HTR-8/SVneo (cell line): Measurements from ENCODE around the gene FSTL3.
A peak's percentile ranks its signal among the peaks of the same experiment; 100 is the strongest.
"Not testable (repeated sequence)": the region's sequence is repeated elsewhere in the genome, so short reads cannot be mapped to it uniquely, and the experiment has no call there.

ENCODE experiments used
- DNase-seq: peaks from one replicate; pipeline ENCODE4 v3.0.0; 2011; ENCODE audit warnings: low spot score, mixed read lengths; ENCODE audit not compliant: insufficient read length
- FAIRE-seq: peaks from 2 replicates; lab custom pipeline; 2011; peaks lifted over from hg19 to GRCh38; lab: Jason Lieb, UNC

FSTL3 gene

DNA sequence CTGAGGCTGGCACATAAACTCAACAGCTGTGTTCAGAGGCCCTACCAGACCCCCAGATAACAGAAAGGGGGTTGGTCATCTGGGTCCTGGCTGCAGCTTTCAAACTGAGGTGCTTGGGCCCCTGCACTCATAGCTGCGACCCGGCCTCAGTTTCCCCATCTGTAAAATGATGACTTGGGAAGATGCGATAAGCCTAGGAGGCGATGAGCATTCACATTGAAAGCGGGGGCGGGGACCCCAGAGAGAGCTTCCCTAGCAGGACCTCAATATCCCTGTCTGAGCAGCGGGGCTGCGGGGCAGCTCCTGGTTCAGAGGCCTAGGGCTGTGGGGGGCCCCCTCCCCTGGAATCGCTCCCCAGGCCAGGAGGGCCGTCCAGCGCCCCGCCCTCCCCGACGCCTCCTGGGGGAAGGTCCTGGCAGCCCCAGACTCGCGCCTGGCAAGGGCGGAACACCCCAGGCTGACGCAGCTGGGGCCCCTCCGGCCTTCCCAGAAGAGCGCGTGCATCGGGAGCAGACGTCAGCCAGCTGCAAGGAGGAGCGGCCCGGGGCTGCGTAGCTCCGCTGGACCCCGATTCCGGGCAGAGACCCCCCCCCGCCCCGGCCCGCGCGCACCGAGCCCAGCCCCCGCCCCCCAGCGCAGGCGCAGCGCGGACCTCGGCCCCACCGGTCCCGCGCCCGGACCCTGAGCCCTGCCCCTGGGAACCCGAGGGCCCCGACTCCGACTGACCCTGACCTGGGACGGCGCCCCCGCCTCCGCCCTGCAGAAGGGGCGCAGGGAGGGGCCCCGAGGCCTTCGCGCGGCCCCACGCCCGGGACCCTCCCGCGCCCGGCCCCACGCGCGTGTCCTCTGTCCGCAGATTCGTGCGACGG, 3.5 kb downstream of the FSTL3 start:
- DNase-seq, result peak; percentile 65

DNA sequence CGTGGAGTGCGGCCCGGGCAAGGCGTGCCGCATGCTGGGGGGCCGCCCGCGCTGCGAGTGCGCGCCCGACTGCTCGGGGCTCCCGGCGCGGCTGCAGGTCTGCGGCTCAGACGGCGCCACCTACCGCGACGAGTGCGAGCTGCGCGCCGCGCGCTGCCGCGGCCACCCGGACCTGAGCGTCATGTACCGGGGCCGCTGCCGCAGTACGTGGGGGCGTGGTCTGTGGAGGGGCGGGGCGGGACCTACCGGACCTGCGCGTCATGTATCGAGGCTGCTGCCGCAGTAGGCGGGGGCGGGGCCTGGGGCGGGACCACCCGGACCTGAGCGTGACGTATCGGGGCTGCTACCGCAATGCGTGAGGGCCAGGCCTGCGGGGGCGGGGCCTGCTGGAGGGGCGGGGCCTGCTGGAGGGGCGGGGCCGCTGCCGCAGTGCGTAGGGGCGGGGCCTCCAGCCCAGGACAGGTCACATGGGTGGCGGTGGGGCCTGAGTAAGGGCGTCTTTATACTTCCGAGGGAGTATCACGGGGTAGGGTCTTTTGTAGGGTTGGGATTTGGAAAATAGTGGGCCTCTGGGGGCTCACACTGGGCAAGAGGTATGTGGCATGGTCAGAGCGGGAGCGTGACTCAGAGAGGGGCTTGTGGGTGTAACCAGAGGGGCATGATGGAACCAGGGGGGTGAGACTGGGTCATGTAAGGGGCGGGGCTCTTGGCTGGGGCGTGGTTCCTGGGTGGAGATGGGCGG, 4.3 kb downstream of the FSTL3 start:
- FAIRE-seq (peak; percentile 99), DNase-seq (peak; percentile 92)

More for the DNA sequence above, 3.5 kb downstream of the FSTL3 start:
- FAIRE-seq, result no peak

DNA sequence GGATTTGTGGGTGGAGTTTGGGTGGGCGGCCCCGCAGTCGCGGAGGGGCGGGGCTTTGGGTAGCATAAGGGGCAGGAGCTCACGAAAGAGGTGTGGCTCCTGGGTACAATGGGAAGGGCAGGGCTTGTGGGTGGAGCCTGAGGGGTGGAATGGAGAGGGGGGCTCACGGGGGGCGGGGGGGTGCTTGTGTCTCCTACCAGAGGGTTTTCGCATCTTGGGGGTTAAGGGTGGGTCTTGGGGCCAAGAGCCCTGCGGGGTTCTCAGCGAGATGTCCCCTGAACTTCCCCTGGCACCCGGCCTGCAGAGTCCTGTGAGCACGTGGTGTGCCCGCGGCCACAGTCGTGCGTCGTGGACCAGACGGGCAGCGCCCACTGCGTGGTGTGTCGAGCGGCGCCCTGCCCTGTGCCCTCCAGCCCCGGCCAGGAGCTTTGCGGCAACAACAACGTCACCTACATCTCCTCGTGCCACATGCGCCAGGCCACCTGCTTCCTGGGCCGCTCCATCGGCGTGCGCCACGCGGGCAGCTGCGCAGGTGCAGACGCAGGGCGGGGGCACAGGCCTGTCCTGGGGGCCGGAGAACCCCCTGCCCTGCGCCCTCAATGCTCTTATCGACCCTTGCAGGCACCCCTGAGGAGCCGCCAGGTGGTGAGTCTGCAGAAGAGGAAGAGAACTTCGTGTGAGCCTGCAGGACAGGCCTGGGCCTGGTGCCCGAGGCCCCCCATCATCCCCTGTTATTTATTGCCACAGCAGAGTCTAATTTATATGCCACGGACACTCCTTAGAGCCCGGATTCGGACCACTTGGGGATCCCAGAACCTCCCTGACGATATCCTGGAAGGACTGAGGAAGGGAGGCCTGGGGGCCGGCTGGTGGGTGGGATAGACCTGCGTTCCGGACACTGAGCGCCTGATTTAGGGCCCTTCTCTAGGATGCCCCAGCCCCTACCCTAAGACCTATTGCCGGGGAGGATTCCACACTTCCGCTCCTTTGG, 5.1 kb downstream of the FSTL3 start:
- no peak for DNase-seq
- no peak for FAIRE-seq

DNA sequence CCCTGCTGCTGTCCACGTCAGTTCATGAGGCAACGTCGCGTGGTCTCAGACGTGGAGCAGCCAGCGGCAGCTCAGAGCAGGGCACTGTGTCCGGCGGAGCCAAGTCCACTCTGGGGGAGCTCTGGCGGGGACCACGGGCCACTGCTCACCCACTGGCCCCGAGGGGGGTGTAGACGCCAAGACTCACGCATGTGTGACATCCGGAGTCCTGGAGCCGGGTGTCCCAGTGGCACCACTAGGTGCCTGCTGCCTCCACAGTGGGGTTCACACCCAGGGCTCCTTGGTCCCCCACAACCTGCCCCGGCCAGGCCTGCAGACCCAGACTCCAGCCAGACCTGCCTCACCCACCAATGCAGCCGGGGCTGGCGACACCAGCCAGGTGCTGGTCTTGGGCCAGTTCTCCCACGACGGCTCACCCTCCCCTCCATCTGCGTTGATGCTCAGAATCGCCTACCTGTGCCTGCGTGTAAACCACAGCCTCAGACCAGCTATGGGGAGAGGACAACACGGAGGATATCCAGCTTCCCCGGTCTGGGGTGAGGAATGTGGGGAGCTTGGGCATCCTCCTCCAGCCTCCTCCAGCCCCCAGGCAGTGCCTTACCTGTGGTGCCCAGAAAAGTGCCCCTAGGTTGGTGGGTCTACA, 6.6 kb downstream of the FSTL3 start:
- DNase-seq (no peak), FAIRE-seq (no peak)

DNA sequence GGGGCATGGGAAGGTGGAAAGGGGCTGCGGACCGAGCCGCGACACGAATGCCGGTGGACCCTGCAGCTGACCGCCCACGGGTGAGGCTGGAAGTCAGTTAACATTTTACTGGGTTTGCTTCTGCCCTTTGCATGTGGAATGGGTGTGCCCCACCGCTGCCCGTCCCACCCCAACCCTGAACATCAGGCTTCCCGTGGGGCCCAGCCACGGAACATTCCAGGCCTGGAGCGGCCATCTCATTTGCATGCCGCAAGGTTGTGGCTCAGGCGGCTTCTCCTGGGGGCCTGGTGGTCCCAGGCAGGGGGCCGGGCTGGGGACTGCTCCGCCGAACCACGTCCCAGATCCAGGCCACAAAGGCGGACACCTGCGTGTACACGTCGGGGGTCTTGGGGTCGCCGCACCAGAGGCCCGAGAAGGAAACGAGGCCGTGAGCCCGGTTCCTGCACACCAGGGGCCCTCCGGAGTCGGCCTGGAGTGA, 9.3 kb downstream of the FSTL3 start:
- no peak for FAIRE-seq
- no peak for DNase-seq

DNA sequence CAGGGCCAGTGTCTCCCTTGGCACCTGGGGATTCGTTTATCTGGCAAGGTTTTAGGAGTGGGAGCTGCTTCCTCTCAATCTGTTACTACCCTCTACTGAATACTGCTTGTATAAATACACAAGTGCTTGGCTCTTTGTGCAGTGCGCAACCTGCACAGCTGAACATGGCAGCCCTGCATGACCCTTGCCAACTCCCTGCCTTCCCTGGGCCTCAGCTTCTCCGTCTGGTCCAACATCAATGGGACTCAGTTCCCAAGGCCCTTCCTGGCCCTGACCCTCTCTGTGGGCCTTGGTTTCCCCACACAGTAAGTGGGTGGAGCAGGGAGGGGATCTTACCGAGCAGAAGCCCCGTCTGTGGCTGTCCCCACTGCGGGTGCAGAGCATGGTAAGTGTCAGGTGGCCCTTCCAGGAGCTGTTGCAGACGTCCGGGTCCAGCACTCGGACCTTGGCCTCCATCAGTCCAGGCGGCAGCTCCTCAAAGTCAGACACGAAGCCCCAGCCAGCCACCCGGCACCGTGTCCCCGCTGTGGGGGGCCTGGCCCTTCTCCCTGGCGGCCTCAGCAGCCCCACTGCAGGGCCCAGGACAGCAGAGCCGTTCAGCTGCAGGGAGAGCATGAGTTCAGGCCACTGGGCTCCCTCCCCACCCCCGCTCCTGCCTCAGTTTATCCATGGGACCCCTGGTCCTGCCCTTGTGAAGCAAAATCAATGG, 10.6 kb downstream of the FSTL3 start:
- DNase-seq, result no peak
- FAIRE-seq, result no peak

DNA sequence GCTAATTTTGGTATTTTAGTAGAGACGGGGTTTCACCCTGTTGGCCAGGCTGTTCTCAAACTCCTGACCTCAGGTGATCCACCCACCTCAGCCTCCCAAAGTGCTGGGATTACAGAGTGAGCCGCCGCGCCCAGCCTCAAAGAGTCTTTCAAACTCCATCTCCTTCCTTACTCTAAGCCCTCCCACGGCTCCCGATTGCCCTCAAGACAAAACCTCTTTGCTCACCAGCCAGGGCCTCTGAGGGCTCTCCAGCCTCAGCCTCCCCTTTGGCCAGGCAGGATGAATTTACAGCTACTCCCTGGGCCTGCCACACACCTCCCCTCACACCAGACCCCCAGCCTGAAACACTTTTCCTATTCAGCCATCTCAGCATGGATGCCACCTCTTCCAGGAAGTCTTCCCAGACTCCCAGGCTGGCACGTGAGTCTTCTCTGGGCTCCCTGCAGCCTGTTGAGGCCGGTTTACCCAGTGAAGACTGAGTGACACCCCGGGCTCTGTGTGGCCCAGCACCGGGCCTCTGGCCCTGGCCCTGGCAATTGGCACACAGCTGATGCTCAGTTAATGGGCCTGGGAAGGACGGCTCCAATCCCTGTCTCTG, 11.5 kb downstream of the FSTL3 start:
- FAIRE-seq, result no peak
- DNase-seq, result no peak

DNA sequence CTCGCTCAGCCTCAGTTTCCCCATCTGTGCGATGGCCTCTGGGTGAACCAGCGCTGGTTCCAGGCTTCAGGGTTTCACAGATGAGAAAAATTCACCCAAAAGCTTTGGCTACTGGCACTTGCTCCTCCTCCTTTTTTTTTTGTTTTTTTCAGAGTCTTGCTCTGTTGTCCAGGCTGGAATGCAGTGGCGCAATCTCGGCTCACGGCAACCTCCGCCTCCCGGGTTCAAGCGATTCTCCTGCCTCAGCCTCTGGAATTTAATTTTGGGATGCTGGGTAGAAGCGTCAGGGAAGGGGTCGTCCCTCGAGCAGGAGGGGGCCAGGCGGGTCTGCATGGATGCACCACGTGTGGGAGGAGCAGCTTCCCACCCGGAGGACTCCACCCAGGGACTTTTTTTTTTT, 12.0 kb downstream of the FSTL3 start:
- DNase-seq (no peak), FAIRE-seq (no peak)

DNA sequence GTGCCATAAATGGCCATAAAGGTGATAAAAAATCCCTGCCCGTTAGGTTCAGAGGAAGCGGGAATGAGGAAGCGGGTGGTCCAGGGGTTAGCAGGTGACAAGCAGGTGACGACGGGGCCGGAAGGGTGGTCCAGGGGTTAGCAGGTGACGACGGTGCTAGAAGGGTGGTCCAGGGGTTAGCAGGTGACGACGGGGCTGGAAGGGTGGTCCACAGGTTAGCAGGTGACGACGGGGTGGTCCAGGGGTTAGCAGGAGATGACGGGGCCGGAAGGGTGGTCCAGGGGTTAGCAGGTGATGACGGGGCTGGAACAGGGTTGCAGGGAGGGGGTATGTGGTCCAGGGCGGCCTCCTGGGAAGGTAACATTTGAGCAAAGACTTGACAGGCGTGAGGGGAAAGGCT, 12.8 kb downstream of the FSTL3 start:
- FAIRE-seq (no peak), DNase-seq (no peak)

DNA sequence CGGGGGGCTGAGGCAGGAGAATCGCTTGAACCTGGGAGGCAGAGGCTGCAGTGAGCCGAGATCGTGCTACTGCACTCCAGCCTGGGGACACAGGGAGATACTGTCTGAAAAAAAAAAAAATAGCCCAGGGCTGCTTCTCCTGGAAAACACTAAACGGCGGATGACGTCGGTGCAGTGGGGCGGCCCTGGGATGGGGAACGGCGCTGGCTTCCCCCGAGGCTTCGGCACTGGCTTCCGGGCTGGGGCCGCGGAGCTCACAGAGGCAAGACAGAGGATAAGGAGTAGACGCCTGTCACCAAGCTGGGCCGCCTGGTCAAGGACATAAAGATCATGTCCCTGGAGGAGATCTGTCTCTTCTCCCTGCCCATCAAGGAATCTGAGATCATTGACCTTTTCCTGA, 14.0 kb downstream of the FSTL3 start:
- FAIRE-seq (no peak), DNase-seq (no peak)

DNA sequence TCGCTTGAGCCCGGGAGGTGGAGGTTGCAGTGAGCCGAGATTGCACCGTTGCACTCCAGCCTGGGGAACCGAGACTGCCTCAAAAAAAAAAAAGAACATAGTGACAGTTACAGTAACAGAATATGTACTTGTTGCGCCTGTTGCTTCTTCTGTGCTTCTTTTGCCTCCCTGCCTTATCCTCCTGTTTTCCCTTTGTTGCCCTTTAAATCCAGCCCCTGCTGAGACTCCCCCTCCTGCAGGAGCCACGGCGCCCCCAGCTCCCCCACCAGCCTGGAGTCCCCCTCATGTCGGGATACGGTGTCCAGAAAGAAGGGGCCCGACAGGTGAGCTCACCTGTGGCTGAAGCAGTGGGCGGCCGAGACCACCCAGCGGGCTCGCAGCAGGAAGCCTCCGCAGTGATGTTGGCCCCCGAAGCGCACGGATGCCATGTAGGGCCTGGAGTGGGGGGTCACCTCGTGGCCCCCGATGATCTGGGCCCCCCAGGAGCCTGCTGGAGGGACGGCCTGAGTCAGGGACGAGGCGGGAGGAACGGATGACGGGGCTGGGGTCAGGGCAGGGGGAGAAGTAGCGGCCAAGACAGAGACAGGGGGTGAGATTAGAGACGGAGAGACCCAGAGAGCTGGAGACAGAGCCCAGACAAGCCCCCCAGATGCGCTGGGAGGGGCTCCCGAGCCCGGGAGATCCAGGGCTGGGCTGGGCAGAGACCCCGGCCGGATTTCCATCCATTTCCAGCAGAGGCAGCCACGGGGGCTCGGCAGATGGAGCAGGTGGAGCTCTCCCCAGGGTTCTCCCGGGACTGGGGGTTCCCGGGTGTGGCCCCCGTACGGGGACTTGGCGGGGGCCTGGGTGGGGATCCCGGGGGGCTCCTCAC, 18.5 kb downstream of the FSTL3 start:
- FAIRE-seq (no peak), DNase-seq (no peak)

DNA sequence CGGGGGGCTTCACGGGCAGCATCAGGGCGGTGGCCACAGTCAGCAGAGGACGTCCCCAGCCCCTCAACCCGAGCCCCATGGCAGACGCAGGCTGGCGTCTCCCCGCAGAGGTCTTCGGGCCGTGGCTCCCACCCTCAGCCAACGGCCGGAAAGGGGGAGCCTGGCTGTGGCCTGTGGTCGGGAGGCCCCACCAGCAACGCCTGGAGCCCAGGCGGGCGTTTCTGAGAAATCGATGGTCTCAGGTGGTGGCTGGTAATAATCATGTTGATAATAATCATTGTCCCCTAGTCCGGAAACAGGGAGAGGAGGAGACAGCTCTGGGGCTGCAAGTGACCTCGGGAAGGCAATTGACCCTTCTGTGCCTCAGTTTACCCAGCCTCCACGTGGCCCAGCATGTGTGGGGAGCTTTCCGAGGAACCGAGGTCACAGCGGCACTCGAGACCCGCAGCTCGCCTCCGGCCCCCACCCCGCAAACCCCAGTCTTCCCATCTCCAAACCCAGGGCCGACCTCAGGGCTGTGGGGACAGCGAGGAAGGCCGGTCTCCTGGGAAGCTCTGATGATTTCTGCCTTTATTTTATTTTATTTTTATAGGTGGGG, 19.3 kb downstream of the FSTL3 start, which contains the start of gene PRSS57:
Gene PRSS57 (minus strand): TSS at position 101 of the 598 bp plus-strand sequence. CDS start 22 bp downstream, at position 79.
- no peak for FAIRE-seq
- DNase-seq, result no peak

DNA sequence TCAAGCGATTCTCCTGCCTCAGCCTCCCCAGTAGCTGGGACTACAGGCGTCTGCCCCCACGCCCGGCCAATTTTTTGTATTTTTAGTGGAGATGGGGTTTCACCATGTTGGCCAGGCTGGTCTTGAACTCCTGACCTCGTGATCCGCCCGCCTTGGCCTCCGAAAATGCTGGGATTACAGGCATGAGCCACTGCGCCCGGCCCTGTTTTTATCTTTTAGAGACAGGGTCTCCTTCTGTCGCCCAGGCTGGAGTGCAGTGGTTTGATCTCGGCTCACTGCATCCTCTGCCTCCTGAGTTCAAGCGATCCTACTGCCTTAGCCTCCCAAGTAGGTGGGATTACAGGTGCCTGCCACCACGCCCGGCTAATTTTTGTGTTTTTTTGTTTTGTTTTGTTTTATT, 22.3 kb downstream of the FSTL3 start:
- not testable (repeated sequence) for DNase-seq, FAIRE-seq

DNA sequence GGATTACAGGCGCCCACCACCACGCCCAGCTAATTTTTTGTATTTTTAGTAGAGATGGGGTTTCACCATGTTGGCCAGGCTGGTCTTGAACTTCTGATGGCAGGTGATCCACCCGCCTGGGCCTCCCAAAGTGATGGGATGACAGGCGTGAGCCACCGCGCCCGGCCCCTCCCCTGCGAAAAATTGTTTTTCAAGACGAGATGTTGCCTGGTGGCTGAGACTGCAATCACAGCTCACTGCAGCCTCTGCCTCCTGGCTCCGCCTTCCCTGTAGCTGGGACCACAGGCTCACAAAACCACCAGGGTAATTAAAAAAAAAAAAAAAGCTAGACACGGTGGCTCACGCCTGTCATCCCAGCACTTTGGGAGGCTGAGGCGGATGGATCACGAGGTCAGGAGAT, 23.7 kb downstream of the FSTL3 start:
- not testable (repeated sequence) for DNase-seq, FAIRE-seq

DNA sequence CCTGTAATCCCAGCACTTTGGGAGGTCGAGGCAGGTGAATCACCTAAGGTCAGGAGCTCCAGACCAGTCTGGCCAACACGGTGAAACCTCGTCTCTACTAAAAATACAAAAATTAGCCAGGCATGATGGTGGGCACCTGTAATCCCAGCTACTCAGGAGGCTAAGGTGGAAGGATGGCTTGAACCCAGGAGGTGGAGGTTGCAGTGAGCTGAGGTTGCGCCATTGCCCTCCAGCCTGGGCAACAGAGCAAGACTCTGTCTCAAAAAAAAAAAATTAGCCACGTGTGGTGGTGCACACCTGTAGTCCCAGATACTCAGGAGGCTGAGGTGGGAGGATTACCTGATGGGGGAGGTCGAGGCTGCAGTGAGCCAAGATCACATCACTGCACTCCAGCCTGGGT, 26.7 kb downstream of the FSTL3 start:
- not testable (repeated sequence) for FAIRE-seq, DNase-seq

DNA sequence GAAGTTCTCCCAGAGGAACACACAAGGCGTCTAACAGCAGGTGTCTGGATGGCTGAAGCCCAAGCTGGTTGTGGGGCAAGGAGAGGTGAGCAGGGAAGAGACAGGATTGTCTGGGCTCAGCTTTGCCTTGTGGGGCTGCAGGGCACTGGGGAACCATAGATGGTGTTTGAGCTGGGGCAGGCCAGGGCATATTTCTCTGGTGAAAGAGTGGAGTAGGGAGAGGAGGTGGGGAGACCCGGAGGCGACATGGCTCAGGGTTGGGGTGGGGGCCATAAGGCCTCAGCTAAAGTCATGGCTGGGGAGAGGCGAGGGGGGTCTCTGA, 27.1 kb downstream of the FSTL3 start:
- DNase-seq, result no peak
- FAIRE-seq, result no peak
